ENCODE results near the gene DPPA5.

The DPPA5 gene

GRCh38 chr6:73372516-73372915, 18.4 kb upstream of the DPPA5 start:
- no peak for TF ChIP-seq CTCF (IDR thresholded peaks at IDR 0.05)
- TF ChIP-seq ZFX (IDR thresholded peaks at IDR 0.05; ENCODE audit: borderline replicate concordance) = no peak
- no peak overlapping the region for H3K27ac ChIP-seq

- TF ChIP-seq CTCF (IDR thresholded peaks at IDR 0.05) = no peak
- no peak for TF ChIP-seq ZFX (IDR thresholded peaks at IDR 0.05; ENCODE audit: borderline replicate concordance)
- H3K27ac ChIP-seq = no peak overlapping the region
These were observed 17.9 kb upstream of the DPPA5 start for GRCh38 chr6:73371984-73372383.

GRCh38 chr6:73369563-73369962, 15.5 kb upstream of the DPPA5 start, which contains the start of gene OOEP:
OOEP (minus strand) TSS chr6:73369897; CDS start chr6:73369792, 105 bp downstream.
- no peak for TF ChIP-seq CTCF (IDR thresholded peaks at IDR 0.05)
- no peak for TF ChIP-seq ZFX (IDR thresholded peaks at IDR 0.05; ENCODE audit: borderline replicate concordance)
- no peak within 1 kb of the TSS for H3K27ac ChIP-seq

GRCh38 chr6:73369157-73369556, 15.1 kb upstream of the DPPA5 start:
- no peak overlapping the region for H3K27ac ChIP-seq
- no peak for TF ChIP-seq CTCF (IDR thresholded peaks at IDR 0.05)
- TF ChIP-seq ZFX (IDR thresholded peaks at IDR 0.05; ENCODE audit: borderline replicate concordance) = no peak

GRCh38 chr6:73368675-73369074, 14.6 kb upstream of the DPPA5 start:
- H3K27ac ChIP-seq = no peak overlapping the region
- TF ChIP-seq ZFX (IDR thresholded peaks at IDR 0.05; ENCODE audit: borderline replicate concordance) = no peak
- no peak for TF ChIP-seq CTCF (IDR thresholded peaks at IDR 0.05)

- H3K27ac ChIP-seq = no peak overlapping the region
- TF ChIP-seq ZFX (IDR thresholded peaks at IDR 0.05; ENCODE audit: borderline replicate concordance) (no peak), CTCF (IDR thresholded peaks at IDR 0.05) (no peak)
These were observed 13.8 kb upstream of the DPPA5 start for GRCh38 chr6:73367761-73368355.

GRCh38 chr6:73364549-73364948, 10.5 kb upstream of the DPPA5 start:
- H3K27ac ChIP-seq = no peak overlapping the region
- TF ChIP-seq CTCF (IDR thresholded peaks at IDR 0.05) = no peak
- TF ChIP-seq ZFX (IDR thresholded peaks at IDR 0.05; ENCODE audit: borderline replicate concordance) = no peak
